CD4-positive, CD25-positive, alpha-beta regulatory T cell (primary cell): Measurements from ENCODE around the gene PTRH2. TPM values are rescaled to one million over a fixed set of nuclear protein-coding genes. Genes with fewer than 3 reads are reported as not detected.
A peak's percentile ranks its signal among the peaks of the same experiment; 100 is the strongest.

ENCODE experiments used
- ATAC-seq, 2 donors: fragments of 150-1000 bp; cut with Tn5 transposase; one replicate each; pipeline ENCODE4 v1.10.0; 2021; ENCODE audit warnings: low read depth in 2 of 2, moderate number of reproducible peaks in 2 of 2, moderate library complexity in 1 of 2
- DNase-seq, 3 donors: peaks; one replicate each; pipeline versions ENCODE4 v3.0.0 to v3.0.0-alpha.2; 2012 to 2022; ENCODE audit warnings: mixed read lengths in 1 of 3
- H3K27ac ChIP-seq: one replicate; pipeline ENCODE4 v1.7.0; 2013; ENCODE audit warnings: mild to moderate bottlenecking, low read length; ENCODE audit not compliant: insufficient read depth, poor library complexity, severe bottlenecking
- H3K27me3 ChIP-seq: one replicate; pipeline ENCODE4 v1.7.0; 2013; ENCODE audit warnings: low read length; ENCODE audit not compliant: control insufficient read depth, insufficient read depth
- H3K36me3 ChIP-seq: one replicate; pipeline ENCODE4 v1.7.0; 2013; ENCODE audit warnings: mild to moderate bottlenecking, low read length, moderate library complexity; ENCODE audit not compliant: control insufficient read depth, insufficient read depth
- H3K4me1 ChIP-seq: 2 replicates; pipeline ENCODE4 v1.7.0; 2013; ENCODE audit warnings: mild to moderate bottlenecking, low read length; ENCODE audit not compliant: insufficient read depth, control insufficient read depth, poor library complexity, severe bottlenecking
- H3K4me3 ChIP-seq: one replicate; pipeline ENCODE4 v1.7.0; 2013; ENCODE audit warnings: low read depth, mild to moderate bottlenecking, low read length, moderate library complexity
- H3K9me3 ChIP-seq, 2 experiments: 1 replicate in 1 of 2; 2 replicates in 1 of 2; pipeline ENCODE4 v1.7.0; 2013; ENCODE audit warnings: low read length in 2 of 2, mild to moderate bottlenecking in 1 of 2, moderate library complexity in 1 of 2; ENCODE audit not compliant: control insufficient read depth in 2 of 2
- H3K27ac Mint-ChIP-seq, 3 donors: one replicate each; pipeline ENCODE4 v1.8.0; 2020 to 2022; ENCODE audit warnings: mild to moderate bottlenecking in 3 of 3, mixed read lengths in 3 of 3, moderate library complexity in 2 of 3
- H3K27me3 Mint-ChIP-seq: one replicate; pipeline ENCODE4 v1.8.0; 2022; ENCODE audit warnings: mild to moderate bottlenecking, mixed read lengths
- H3K36me3 Mint-ChIP-seq: one replicate; pipeline ENCODE4 v1.8.0; 2020; ENCODE audit warnings: mixed read lengths
- H3K4me1 Mint-ChIP-seq, 4 donors: one replicate each; pipeline ENCODE4 v1.8.0; 2020 to 2022; ENCODE audit warnings: mixed read lengths in 4 of 4, mild to moderate bottlenecking in 1 of 4
- H3K4me3 Mint-ChIP-seq, 4 donors: one replicate each; pipeline ENCODE4 v1.8.0; 2020 to 2022; ENCODE audit warnings: mild to moderate bottlenecking in 4 of 4, mixed read lengths in 4 of 4, moderate library complexity in 3 of 4
- H3K9me3 Mint-ChIP-seq, 7 donors: one replicate each; pipeline ENCODE4 v1.8.0; 2020 to 2022; ENCODE audit warnings: mixed read lengths in 7 of 7, mild to moderate bottlenecking in 3 of 7, moderate library complexity in 2 of 7
- polyA plus RNA-seq, 4 donors: library from polyadenylated mRNA; unstranded; fragments of 300-500 nt; fragmentation: Illumina TruSeq; gene quantifications; one replicate each; pipeline ENCODE4 v1.2.3, GENCODE V29; 2021
- total RNA-seq: library from RNA; stranded (reverse); gene quantifications from one replicate; pipeline ENCODE4 v1.2.3, GENCODE V29; 2022

PTRH2 gene
- total and polyA plus RNA-seq, 5 donors from 2014 or later = 8.4 to 23.2 (median 21.1) TPM

DNA sequence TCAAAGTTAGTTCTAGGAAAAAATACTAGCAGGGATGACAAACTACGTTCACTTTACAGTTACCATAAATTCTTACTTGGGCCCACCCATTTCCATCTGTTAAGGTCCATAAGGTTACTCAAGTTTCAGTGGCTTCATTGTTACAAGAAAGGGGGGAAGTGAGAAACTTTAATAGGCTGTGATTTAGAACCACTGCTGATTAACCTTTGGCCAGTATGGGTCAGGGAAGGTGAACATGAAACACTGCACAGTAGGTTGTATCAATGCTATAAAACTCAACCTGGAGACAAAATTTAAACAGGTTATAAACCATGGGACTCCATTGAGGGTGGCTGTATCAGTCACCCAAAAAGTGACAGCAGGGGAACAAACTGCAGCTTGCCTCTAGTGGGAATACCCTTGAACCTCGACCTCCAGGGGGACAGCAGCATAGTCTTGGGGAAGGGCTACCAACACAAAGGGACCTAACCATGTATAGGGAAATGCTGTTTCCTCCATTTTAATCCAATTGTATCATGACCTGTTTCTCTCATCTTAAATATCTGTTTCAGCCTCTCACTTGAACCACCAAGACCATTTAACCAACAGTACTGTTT, 10.4 kb downstream of the PTRH2 start:
- Histone ChIP-seq H3K4me3 (no peak overlapping the region), H3K9me3 (no peaks in the 10 kb centered on the region), H3K27me3 (no peaks in the 10 kb centered on the region), H3K36me3 (peaks cover 68% of the 10 kb centered on the region), H3K4me1 (no peaks in the 10 kb centered on the region), H3K27ac (peak overlapping the region; percentile 15)
- Mint-ChIP-seq H3K36me3 (peaks cover 41% of the 10 kb centered on the region), H3K4me1 (peaks cover 12 to 44% (median 37%) of the 10 kb centered on the region in 4 donors), H3K27ac (peak overlapping the region; percentile 0 to 26 (median 23)), H3K4me3 (no peak overlapping the region), H3K9me3 (no peaks in the 10 kb centered on the region), H3K27me3 (no peaks in the 10 kb centered on the region)
- ATAC-seq (no peak), DNase-seq (no peak)

DNA sequence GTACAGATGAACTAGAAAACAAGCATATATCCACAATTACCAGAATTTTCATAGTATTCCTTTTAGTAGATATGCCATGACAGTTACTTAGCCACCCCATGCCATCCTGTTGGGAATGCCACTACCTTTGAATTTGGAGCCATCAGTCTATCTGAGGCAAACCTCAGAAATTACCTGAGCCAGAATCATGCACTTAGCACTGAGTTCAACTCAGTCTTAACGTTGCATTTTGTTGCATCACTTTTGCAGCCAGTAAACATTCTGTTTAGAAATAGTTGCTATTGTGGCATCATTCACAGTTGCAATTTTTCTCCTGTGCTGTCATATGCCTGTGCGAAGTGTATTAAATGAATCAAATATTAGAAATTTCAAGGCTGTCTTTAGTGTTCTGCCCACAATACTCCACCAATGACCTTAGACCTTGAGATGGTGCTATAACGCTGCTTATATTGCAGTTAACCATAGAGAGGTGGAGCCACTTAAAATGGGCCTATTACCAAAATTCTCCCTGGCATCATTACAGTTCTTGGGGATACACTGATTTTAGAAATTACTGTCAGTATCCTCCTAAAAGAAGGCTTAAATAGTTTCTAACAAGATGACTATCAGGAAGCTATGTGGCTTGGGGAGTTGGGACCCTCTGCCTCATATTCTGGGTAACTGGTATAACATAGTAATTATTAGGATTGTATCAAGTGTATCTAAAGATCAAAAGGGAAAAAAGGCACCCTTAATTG, 11.1 kb downstream of the PTRH2 start:
- H3K4me3 Mint-ChIP-seq = no peak overlapping the region

DNA sequence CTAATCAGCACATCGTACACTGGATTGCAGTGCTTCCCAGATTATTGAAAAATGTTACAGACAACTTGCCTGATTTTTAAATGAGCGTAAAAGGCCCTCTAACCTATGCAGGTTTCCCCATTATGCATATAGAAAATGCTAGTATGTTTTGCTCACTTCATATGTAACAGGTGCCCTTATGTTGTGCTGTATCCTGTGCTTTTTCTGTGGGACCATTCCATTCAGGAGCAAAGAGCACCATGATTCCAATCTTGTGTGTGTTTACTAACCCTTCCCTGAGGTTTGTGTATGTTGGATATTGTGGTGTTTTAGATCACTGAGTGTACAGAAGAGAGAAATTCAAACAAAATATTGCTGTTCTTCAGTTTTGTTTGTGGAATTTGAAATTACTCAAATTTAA, 12.9 kb downstream of the PTRH2 start:
- H3K4me1 Mint-ChIP-seq = peaks cover 4 to 36% (median 25%) of the 10 kb centered on the region in 4 donors
- H3K4me1 ChIP-seq = no peaks in the 10 kb centered on the region
- H3K4me3 ChIP-seq = no peak overlapping the region
- H3K27ac Mint-ChIP-seq = no peak overlapping the region
- no peaks in the 10 kb centered on the region for H3K9me3 ChIP-seq
- H3K27ac ChIP-seq = no peak overlapping the region
- no peaks in the 10 kb centered on the region for H3K27me3 Mint-ChIP-seq
- peaks cover 82% of the 10 kb centered on the region for H3K36me3 ChIP-seq
- no peaks in the 10 kb centered on the region for H3K9me3 Mint-ChIP-seq
- peaks cover 53% of the 10 kb centered on the region for H3K36me3 Mint-ChIP-seq
- no peak for DNase-seq
- H3K27me3 ChIP-seq = no peaks in the 10 kb centered on the region
- ATAC-seq = no peak
- no peak overlapping the region for H3K4me3 Mint-ChIP-seq

More for the DNA sequence above, 11.1 kb downstream of the PTRH2 start:
- Mint-ChIP-seq H3K9me3 (no peaks in the 10 kb centered on the region), H3K4me1 (peaks cover 10 to 43% (median 35%) of the 10 kb centered on the region in 4 donors), H3K36me3 (peaks cover 45% of the 10 kb centered on the region), H3K27ac (peak overlapping the region in 2 of 3 donors; percentile 26 to 35), H3K27me3 (no peaks in the 10 kb centered on the region)
- DNase-seq (no peak), ATAC-seq (no peak)
- Histone ChIP-seq H3K9me3 (no peaks in the 10 kb centered on the region), H3K4me3 (no peak overlapping the region), H3K27ac (no peak overlapping the region), H3K36me3 (peaks cover 72% of the 10 kb centered on the region), H3K4me1 (no peaks in the 10 kb centered on the region), H3K27me3 (no peaks in the 10 kb centered on the region)

DNA sequence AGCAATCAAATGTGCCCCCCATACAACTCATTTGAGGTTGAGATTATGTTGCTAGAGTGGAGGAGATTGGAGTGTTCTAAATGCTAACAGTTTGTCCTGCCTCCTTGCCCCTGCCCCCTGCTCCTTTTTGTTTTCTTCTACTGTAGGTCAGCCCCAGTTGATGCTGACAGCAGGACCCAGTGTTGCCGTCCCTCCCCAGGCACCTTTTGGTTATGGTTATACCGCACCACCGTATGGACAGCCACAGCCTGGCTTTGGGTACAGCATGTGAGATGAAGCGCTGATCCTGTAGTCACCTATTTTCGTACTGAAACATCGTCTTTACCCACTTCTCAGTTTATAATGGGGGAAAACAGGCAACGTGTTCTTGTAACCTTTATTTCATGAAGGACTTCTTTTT, 13.6 kb downstream of the PTRH2 start:
- H3K27me3 ChIP-seq = no peaks in the 10 kb centered on the region
- peaks cover 47% of the 10 kb centered on the region for H3K36me3 Mint-ChIP-seq
- no peak overlapping the region for H3K4me3 Mint-ChIP-seq
- ATAC-seq (no peak), DNase-seq (no peak)
- peaks cover 74% of the 10 kb centered on the region for H3K36me3 ChIP-seq
- no peaks in the 10 kb centered on the region for H3K9me3 ChIP-seq
- H3K27me3 Mint-ChIP-seq = no peaks in the 10 kb centered on the region
- no peak overlapping the region for H3K4me3 ChIP-seq
- H3K4me1 ChIP-seq = no peaks in the 10 kb centered on the region
- peaks cover 7 to 32% (median 19%) of the 10 kb centered on the region in 4 donors for H3K4me1 Mint-ChIP-seq
- no peaks in the 10 kb centered on the region for H3K9me3 Mint-ChIP-seq
- no peak overlapping the region for H3K27ac Mint-ChIP-seq
- no peak overlapping the region for H3K27ac ChIP-seq

DNA sequence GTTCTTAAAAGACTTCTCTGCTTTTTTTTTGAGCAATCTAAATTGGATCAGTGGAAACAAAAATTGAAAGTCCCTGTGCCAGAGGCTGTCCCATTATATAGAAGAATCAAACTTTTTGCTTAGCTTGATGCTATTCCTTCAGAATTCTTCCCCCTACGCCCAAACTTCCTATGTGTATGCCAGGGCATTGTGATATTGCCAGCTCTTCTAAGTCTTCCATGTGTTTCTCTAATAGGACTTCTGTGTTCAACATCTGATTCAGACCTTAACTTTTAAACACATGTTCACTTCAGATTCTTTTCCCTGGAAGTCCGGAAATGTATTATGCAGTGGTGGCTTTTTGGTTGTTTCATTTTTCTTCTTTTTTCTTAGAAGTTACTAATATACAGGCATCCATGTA, 18.7 kb downstream of the PTRH2 start:
- peaks cover 76% of the 10 kb centered on the region for H3K36me3 ChIP-seq
- Mint-ChIP-seq H3K36me3 (peaks cover 36% of the 10 kb centered on the region), H3K4me1 (peaks cover 9 to 26% (median 20%) of the 10 kb centered on the region in 4 donors), H3K27ac (peak overlapping the region in 2 of 3 donors; percentile 13 to 14), H3K9me3 (no peaks in the 10 kb centered on the region), H3K4me3 (no peak overlapping the region), H3K27me3 (no peaks in the 10 kb centered on the region)
- peak overlapping the region; percentile 1 for H3K27ac ChIP-seq
- ATAC-seq = no peak
- H3K4me3 ChIP-seq = no peak overlapping the region
- H3K4me1 ChIP-seq = no peaks in the 10 kb centered on the region
- H3K9me3 ChIP-seq = no peaks in the 10 kb centered on the region
- DNase-seq = no peak
- H3K27me3 ChIP-seq = no peaks in the 10 kb centered on the region

DNA sequence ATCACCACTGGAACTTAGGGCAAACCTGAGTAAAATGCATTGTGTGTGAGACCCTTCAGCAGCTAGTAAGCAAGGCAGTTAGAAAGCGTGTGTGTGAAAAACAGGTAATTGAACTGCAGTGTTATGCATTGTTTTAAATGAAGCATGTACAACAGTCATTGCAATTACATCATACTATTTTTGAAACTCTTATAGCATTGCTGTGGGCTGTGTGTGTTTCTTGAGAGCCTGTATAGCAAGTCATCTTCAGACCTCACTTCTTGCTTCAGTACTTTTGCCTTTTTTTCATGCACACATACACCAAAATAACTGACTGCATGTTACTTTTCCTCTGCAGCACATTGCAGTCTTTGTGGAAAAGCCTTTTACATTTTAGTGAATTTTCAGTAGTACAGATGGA, 19.2 kb downstream of the PTRH2 start:
- H3K27me3 ChIP-seq = no peaks in the 10 kb centered on the region
- Mint-ChIP-seq H3K9me3 (no peaks in the 10 kb centered on the region), H3K36me3 (peaks cover 35% of the 10 kb centered on the region), H3K4me3 (no peak overlapping the region), H3K4me1 (peaks cover 9 to 26% (median 20%) of the 10 kb centered on the region in 4 donors), H3K27me3 (no peaks in the 10 kb centered on the region), H3K27ac (peak overlapping the region in 1 of 3 donors; percentile 81)
- no peak for ATAC-seq
- H3K27ac ChIP-seq = peak overlapping the region; percentile 1
- H3K4me1 ChIP-seq = no peaks in the 10 kb centered on the region
- H3K36me3 ChIP-seq = peaks cover 77% of the 10 kb centered on the region
- H3K9me3 ChIP-seq = no peaks in the 10 kb centered on the region
- no peak overlapping the region for H3K4me3 ChIP-seq
- DNase-seq = no peak

DNA sequence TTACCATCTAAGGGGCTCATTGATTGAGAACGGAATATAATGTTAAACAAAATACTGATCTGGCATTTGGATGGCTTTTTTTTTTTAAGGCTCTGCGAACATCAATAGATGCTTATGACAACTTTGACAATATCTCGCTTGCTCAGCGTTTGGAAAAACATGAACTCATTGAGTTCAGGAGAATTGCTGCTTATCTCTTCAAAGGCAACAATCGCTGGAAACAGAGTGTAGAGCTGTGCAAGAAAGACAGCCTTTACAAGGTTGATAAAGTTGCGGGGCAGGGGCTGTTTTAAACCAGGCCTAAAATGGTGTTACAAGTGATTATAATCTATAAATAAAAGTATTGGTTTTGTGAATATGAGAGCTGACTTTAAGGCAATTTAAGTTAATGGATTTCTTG, 22.3 kb downstream of the PTRH2 start:
- H3K4me3 Mint-ChIP-seq = no peak overlapping the region
- H3K27me3 Mint-ChIP-seq = no peaks in the 10 kb centered on the region
- H3K4me3 ChIP-seq = no peak overlapping the region
- H3K27me3 ChIP-seq = no peaks in the 10 kb centered on the region
- no peak overlapping the region for H3K27ac Mint-ChIP-seq
- peaks cover 85% of the 10 kb centered on the region for H3K36me3 ChIP-seq
- peaks cover 30% of the 10 kb centered on the region for H3K36me3 Mint-ChIP-seq
- H3K27ac ChIP-seq = no peak overlapping the region
- H3K9me3 ChIP-seq = no peaks in the 10 kb centered on the region
- H3K4me1 ChIP-seq = no peaks in the 10 kb centered on the region
- no peak for ATAC-seq
- no peak for DNase-seq
- no peaks in the 10 kb centered on the region for H3K9me3 Mint-ChIP-seq
- H3K4me1 Mint-ChIP-seq = peaks cover 5 to 22% (median 13%) of the 10 kb centered on the region in 4 donors

DNA sequence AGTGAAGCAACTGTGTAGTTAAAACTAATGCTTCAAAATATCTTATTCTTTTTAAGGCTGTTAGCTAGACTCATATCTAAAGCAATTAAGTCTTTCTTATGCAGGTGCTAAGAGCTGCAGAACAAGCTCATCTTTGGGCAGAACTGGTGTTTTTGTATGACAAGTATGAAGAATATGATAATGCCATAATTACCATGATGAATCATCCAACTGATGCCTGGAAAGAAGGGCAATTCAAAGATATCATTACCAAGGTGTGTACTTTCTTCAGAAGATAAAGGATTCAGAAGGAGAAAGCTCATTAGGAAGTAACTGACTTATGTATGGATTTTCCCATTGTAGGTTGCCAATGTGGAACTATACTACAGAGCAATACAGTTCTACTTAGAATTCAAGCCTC, 23.9 kb downstream of the PTRH2 start:
- no peaks in the 10 kb centered on the region for H3K4me1 ChIP-seq
- no peak overlapping the region for H3K4me3 ChIP-seq
- DNase-seq = no peak
- Mint-ChIP-seq H3K27me3 (no peaks in the 10 kb centered on the region), H3K27ac (no peak overlapping the region), H3K9me3 (no peaks in the 10 kb centered on the region), H3K36me3 (peaks cover 28% of the 10 kb centered on the region), H3K4me1 (peaks cover 0 to 12% (median 10%) of the 10 kb centered on the region in 4 donors), H3K4me3 (no peak overlapping the region)
- no peak for ATAC-seq
- peaks cover 97% of the 10 kb centered on the region for H3K36me3 ChIP-seq
- no peaks in the 10 kb centered on the region for H3K9me3 ChIP-seq
- no peaks in the 10 kb centered on the region for H3K27me3 ChIP-seq
- no peak overlapping the region for H3K27ac ChIP-seq
